Mammary epithelial cell (primary cell): ENCODE data around the gene MAML1.

ENCODE experiments used
- CTCF ChIP-seq, 2 donors: IDR thresholded peaks in 1 of 2; conservative IDR thresholded peaks in 1 of 2; 2 replicates each; pipeline ENCODE4 v1.5.1; 2011 to 2012; ENCODE audit warnings: inconsistent platforms in 2 of 2, low read length in 2 of 2, mild to moderate bottlenecking in 2 of 2, control low read depth in 1 of 2, low read depth in 1 of 2; ENCODE audit not compliant: insufficient read depth in 1 of 2; ENCODE audit errors: extremely low read depth in 1 of 2
- EZH2 ChIP-seq: IDR thresholded peaks from 2 replicates; pipeline ENCODE4 v1.6.1; 2012; ENCODE audit warnings: low read length, inconsistent platforms, borderline replicate concordance

- TF ChIP-seq CTCF (conservative IDR thresholded peaks at IDR 0.05 in 1 of 2, IDR thresholded peaks at IDR 0.05 in 1 of 2; ENCODE audit: extremely low read depth in 1 of 2, insufficient read depth in 1 of 2, low read depth in 1 of 2, low read length in 2 of 2), result peak in 1 of 2 donors; percentile 2
- TF ChIP-seq EZH2, result no peak
Measured at GRCh38 chr5:179825655-179826182, 93.1 kb downstream of the MAML1 start.
